ENCODE data around the gene SPDEF.

Gene SPDEF

DNA sequence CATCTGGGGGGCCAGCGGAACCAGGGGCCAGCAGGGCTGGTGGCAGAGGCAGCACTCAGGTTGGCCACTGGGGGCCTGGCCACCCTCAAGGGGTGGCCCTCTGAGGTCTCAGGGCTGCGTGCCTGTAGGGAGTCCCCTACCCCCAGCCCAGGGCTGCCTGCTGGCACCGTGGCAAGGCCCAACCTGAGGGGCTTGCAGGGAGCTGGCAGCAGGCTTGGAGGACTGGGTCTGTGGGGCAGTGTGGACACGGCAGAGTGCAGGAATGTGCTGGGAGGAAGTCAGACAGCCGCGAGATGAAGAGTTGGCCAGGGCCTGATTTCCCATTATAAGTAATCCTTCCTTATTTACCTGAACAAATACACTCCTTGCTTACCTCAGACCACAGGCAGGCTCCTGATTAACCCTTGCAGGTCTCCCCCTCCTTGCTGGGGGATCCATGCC is at the start of gene SPDEF:
Gene SPDEF, minus strand, starts transcription at position 299 of the 441 bp plus-strand sequence. CDS start 11,874 bp downstream, outside the sequence.
- no peak for DNase-seq

DNA sequence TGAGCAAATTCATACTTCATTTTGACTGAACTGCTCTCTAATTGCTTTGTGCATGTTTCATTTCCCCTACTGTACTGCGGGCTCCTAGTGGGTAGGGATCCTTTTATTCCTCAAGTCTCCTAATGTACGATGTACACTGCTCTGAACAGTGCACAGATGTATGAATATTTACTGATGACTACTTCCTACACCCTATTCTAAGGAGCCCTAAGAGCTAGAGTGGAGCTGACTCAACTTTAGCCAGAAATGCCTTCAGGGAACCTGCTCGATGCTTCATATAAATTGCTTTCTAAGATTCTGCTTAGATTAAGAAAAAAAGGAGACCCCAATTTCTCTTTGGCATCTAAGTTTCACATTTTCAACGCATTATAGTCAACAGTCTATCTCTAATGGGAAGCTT is 47.6 kb upstream of the SPDEF start:
- no peak for DNase-seq

DNA sequence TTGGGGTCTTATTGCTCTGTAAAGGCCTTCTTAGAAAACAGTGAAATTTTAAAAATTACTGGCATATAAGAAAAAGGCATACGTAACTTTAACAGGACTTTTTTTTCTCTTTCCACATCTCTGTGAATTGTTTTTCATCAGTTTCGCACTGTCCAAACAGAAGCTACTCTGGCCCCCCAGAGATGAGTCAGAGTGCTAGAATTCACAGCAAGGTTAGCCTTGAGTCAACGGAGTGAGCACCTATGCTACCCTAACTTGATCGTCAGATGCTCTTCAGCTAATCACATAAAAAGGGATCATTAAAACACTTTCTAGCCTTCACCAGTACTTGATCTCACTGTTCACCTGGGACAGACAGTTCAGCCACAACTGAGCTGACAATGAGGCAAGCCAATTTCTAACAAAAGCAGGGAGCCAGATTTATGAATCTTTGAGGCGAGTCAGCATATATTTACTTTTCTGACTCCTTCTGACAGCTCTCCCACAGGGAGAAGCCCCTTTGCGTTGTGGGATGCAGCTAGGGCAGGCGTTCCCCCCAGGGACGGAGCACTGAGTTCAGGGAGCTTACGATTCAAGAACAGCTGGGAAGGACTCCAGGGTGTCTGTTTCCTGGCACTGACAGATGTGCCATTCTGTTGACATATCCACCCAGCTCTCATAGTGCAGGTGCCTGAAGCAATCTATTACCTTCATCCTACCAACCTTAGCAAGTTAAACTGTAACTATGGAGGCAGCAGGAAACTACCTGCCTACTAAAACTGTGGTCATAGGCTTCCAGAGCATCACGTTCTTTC is 46.4 kb upstream of the SPDEF start:
- DNase-seq: peak; percentile 15

DNA sequence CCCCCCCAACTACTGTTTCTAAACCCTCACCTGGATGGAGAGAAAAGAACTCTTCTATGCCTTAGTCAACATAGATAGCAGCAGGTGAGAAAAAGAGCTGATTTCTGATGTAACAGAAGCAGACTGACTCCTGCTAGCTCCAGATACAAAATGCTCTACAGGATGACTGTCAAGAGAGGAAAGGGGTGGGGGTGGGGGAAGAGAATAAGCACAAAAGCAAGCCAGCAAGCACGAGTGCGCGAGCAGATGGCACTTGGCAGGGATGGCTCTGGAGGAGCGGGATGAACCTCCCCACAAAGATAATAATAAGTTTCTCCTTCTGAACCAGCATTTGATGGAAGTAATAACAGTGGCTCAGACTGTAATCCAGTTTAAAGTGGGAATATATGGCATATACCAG is 45.6 kb upstream of the SPDEF start:
- peak; percentile 82 for DNase-seq

DNA sequence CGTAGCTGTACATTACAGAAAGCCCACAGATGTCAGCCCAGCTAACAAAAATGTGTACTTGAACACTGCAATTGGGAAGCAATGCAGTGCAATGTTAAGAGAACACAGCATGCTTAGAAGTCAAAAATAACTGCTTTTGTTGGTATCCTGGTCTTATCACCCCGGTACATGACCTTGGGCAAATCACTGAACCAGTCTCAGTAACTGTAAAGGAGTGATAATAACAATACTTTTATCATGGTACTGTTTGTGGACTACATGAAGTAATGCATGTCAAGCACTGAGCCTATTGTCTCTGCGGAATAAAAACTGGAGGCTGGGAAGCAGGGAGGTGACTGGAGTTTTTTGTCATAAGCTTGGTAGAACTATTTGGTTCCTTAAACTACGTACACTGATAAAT is 44.7 kb upstream of the SPDEF start:
- DNase-seq: no peak

DNA sequence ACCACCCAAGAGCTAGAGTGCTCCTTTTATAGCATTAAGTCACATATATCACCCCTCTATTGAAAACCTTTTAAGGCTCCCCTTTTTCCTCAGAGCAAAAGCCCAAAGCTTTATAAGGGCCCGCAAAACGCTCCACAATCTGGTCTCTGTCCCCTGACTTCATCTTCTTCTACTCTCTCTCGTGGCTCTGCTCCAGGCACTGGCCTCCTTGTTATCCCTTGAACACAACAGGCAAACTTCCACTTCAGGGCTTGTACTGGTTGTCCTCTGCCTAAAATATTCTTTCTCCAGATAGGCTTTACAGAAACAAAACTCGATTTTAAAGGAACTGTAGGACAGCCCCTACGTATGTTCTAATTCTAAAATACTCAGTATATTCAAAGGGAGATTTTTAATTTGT is 44.0 kb upstream of the SPDEF start:
- DNase-seq: no peak

DNA sequence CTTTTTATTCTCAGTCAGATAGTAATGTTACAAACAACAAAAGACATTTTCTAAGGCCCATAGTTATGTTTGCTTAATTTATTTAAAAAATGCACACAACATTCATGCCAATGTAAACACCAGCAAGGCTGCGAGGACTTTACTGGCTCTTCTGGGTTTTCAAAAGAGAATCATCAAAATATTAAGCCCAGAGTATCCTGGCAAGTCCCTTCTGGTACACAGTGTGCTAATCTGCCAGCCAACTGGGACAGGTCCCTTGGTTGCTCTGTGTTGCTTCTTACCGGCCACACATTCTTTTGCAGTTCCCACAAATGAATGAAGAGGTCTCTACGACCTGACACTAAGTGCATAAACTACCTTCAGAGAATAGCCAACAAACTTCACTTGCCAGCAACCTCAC is 42.6 kb upstream of the SPDEF start:
- DNase-seq: no peak

DNA sequence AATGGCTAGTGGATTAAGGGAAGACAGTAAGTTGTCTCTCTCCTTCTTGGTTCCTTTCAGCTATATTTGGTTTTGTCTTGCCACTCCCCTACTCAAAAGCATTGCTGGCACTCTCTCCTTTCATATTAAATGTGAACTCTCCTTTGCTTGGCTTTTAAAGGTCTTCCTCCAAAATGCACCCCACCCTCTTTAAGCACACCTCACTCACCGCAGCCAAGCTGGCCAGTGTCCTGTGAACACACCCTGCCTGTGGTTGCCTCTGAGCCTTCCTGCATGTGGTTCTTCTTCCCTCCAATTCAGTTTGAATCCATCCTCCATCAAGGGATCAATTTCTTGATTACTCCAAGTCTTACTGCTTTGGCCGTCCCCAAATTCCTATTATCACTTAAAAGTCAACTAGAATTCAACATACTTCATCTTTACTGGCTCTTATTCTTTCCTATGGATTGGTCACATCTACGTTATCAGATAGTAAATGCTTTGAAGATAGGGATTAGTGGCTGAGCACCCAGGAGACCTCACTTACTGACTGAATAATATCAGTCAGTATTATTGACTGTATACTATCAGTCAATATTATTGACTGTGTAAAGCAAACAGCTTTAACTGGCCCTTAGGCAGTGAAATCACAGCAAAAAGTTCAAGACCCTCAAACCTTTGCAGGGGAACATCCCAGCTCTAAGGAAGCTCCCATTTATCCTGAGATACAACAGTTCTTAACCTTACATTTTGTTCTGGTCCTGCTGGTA is 41.6 kb upstream of the SPDEF start:
- no peak for DNase-seq

DNA sequence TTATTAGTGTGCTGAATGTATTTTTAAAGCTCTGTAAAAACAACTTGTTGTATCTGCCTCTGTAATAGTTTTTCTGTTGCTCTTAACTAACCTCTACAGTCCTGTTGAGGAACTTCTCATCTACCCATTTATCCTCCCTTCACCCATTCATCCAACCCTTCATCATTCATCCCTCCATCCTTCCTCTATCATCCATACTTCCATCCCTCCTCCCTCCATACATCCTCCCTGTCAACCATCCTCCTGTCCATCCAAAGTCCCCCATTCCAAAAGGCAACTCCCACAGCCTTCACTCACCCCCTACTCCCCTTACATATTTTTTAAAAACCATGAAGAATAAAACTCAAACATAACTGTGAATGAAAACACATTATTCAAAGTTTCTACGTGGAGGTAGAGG is 40.7 kb upstream of the SPDEF start:
- DNase-seq: no peak

DNA sequence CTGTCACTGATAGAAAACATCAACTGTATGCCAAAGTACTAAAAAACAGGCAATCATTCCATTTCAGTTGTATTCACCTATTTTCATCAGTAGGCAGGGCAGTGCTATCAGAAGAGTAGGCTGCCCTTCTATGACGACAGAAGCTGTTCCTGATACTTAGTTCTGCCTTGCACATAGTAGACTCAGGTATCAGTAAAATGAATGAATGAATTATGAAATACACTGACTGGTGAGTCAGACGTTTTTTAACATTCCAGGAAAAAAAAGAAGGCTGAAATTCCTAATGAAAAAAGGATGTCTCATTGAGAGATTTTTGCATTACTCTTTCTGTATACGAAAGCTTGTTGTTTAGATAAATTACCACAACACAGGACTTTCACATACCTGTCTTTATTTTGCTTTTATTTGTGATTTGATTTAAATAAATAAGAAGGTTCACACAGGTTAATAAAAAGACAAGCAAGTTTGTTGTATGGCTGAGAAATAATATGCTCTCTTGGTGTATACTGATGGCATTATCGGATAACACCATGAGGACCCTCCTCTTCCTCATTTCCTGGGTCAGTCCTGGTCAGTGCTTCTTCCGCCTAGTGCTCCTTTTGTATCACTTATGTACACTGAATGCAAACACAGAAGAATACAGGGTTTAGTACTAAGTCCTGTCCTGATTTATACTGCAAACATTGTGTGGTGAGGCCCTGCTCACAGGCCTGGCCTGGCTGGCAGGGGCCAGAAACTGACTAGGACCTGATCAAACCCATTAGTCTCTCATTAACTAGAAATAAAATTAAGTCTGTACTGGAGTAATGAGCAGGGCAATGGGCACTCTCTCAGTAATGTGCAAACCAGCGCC is 39.4 kb upstream of the SPDEF start:
- DNase-seq: no peak

DNA sequence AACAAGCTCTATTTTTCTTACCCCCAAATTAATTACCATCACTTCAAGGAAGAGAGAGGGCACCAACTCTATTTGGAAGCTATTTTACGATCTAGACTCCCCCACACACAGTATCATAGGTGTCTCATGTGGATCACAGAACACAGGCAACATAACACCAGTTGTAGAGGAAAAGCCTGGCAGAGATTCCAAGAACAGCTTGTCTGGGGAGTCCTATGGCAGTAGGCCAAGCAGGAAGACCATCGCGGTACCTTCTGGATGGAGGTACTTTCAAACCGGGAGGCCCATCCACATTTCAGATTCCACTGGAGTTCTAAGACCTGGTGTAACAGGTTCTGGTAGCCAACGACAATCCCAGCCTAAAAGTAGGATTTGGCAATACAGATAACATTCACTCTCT is 37.6 kb upstream of the SPDEF start:
- DNase-seq: peak; percentile 72

DNA sequence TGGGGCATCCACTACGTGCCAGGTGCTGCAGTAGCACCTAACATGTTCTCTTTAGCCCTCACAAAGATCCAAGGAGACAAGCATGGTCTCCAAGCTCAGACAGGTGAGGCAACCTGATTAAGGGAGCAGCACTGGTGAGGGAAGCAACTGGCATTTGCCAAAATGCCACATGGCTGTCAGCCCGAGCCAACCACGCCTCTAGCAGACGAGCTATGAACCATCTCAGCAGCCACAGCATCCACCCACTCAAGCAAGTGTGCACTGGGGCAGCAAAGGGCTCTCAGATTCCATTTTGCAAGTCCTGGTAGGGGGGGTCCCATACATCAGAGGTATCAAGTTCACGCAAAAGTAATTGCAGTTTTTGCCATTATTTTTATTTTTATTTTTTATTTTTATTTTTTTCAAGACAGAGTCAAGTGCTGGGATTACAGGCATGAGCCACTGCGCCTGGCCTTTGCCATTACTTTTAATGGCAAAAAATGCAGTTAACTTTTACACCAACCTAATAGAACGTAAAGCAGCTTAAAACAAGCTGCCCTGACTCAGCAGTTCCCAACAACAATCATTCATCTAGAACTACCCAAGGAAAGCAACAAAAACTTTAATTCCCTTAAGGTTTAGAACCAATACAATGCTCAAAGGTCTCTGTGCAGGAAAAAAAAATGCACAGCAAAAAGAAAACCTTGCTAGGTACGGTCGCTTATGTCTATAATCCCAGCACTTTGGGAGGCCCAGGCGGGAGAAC is 36.3 kb upstream of the SPDEF start:
- no peak for DNase-seq

DNA sequence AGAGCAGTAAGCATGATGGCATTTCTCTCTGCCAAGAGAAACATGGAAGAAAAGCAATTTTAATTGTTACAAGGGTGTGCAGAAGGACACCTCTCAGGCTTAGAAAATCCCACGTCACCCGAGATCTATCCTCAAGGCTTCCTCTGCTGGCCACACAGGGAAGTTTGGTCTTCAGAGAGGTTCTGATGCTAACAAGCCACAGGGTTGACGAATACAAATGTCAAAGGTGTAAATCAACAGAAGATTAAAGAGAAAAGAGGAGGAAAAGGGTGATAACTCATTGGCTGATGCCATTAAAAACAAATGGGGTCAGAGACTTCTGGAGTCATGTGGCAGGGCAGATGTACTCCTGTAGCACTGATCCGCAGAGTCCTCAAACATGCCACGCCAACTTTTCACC is 33.6 kb upstream of the SPDEF start:
- no peak for DNase-seq

DNA sequence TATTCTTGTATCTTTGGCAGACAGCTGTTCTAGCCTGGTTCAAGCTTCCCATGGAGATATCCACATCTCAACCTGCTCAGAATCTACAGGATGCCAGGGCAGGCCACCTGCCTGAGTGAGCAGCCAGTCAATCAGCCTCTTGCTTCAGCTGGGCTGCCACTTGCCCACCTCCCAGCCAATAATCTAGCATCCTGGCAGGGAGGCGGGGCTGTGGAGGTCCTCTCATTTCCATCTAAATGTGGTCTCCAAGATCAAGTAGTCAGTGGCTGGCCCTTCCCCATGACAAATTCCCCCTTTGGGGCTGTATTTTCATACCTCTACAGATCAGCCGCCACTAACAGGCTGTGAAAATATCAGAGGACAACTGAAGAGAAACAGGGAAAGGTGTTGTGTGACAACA is 33.0 kb upstream of the SPDEF start:
- no peak for DNase-seq

DNA sequence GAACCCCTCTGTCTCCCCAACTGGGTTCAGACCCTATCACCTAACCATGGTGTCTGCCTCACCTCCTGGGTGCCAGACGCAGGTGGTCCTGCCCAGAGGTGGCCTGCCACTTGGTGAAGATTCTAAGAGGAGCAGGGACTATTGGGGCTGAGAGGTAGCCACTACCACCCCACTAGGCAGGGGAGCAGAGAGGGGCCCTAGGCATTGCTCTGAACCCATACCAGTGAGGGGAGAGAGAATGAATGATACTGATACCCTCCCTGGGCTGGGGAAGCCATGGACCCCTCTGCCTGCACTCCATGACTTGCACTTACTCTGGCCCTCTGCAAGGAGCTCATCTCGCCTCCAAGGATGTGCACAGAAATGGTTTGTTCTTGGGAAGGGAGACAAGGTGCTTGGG is 31.7 kb upstream of the SPDEF start:
- DNase-seq: no peak

DNA sequence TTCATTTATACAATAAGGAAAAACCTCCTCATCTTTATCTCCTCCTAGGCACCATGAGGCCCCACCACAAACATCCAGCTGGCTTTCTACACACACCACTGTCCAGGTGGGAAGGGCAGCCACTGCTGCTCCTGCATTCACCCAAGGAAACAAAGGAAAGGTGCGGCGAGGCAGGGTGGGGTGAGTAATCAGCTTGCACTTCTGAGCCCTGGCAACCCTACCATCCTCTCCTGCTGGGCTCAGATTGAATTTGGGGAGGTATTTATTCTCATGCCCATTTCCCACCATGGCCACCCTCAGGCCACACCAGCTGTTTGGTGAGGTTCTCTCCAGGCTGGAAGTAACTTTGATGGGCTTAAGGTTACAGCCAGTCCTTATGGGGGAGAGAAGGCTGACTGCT is 31.2 kb upstream of the SPDEF start:
- DNase-seq: no peak

DNA sequence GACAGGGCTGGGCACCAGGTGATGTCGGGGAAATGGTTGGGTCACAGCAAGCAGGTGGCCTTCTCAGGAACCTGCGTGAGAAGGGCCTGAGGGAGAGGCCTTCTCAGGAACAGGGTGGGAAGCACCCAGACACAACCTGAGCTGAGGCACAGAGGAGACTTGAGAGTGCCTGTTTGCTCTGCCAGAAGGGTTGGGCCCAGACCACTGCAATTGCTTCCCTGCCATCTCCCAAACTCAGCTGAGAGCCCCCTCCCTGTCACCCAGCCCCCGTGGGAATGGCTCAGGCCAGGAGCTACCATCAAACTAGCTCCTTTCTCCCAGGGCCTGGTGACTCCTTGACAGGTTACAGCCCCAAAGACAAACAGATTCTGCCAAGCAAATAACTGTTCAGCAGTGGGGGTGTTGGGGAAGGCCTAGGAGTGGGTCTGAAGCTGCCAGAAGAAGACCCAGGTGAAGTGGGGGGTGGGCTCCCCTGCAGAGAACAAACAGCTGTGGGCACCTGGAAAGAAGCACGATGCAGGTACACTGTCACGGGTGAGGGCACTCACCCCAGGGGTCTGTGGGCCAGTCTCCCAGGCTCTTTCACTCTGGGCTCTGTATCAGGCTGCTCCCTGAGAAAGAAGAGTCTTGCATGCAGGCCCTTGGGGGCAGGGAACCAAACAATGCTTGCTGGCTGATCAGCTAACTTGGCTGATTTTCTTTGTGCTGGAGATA is 30.4 kb upstream of the SPDEF start:
- no peak for DNase-seq

DNA sequence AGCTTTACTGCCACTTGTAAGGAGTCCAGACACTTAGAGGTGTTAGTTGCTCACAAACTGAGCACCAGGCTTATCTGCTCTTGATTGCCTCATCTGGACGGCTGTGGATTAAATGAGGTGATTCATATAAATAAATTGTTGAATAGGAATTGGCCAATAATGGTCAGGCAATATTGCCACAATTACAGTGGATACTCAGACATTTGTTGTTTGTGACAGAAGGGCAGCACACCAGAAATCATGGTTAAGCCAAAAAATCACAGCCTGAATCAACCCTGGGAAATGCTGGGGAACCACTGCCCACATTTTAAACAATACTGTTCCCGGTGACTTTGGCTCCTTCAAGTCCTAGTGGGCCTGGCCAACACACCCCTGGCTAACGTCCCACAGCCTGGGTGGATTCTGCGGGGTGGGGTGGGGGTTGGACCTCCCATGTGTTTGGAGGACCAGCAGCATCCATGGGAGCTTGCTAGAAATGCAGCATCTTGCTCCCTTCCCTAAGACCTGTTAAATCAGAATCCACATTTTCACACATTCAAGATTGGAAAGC is 29.5 kb upstream of the SPDEF start:
- DNase-seq: no peak

DNA sequence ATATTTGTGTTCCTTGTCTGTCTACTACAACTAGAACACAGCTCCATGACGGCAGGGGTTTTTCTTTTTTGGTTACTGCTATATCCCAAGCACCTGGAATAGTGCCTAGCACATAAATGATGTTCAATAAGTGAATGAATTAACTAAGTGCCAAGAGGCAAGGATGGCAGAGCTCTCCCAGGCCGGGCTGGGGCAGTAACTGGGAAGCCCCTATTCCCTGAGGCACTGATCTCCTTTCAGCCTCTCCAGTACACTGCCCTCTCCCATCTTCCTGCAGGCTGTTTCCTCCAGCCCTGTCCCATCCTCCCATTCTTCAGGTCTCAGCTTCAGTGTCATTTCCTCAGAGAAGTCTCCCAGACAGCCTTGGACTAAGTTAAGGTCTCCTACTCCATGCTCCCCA is 29.0 kb upstream of the SPDEF start:
- DNase-seq: no peak

DNA sequence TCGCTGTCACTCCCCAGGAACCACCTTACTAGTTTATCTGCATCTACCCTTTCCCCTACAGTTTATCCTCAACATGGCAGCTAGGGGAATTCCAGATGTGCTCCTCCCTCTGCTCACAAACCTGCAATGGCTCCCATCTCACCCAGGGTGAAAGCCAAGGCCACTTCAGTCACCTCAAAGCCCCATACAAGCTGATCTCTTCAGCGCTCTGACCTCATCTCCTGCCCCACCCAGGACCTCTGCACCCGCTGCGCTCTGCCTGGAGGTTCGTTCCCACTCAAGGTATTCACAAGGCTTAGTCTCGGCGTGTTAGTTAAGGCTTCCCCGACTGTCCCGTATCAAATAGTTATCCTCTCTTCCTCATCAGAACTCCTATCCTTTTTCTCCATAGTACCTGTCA is 28.6 kb upstream of the SPDEF start:
- DNase-seq: no peak

DNA sequence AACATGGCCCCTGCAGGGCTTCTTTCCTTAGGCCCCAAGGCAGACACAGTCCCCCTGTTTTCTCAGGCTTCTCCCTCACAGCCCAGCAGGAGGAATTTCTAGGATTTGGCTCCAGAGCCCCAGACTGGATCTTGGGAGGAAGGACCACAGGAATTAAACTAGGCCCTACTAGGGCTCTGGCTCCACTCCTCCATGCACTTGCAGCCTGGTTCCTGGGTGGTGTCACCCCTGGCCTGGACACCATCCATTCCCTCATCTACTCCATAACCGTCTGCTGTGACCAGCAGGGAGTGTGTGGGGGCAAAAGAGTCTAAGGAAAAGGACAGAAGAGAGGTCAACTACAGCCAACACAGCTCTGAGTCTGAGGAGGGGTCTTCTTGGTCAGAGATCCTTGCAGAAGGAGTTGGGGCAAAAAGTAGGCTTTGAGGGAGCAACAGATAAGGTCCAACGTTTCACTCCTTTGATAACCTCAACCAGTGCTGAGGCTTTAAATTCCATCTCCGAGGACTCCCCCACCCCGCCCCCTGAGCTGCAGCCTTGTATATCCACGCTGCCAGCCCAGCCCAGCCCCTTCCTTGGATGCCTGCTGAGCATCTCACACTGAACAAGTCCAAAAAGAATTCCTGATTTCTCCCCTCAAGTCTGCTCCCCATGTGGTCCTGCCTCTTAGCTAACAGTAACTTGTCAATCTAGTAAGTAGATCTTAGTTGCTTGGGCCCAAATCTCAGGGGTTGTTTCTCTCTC is 27.9 kb upstream of the SPDEF start:
- no peak for DNase-seq

Data from NCI-H1694 (cell line).